ENCODE results near the gene PDE1C. TPM values are rescaled to one million over a fixed set of nuclear protein-coding genes. Genes with fewer than 3 reads are reported as not detected.

The PDE1C gene
- total and polyA plus RNA-seq, 9 donors: 4.8 to 20.0 (median 11.8) TPM

GRCh38 chr7:32070051-32070405 is 179 bp downstream of the PDE1C start:
- Histone ChIP-seq H3K27ac (peak overlapping the region; percentile 58 to 70), H3K27me3 (no peaks in the 10 kb centered on the region), H3K36me3 (no peaks in the 10 kb centered on the region), H3K4me3 (peak overlapping the region; percentile 61), H3K9me3 (no peaks in the 10 kb centered on the region), H3K4me1 (ENCODE audit: insufficient read depth) (peaks cover 2% of the 10 kb centered on the region)
- no peak for TF ChIP-seq EP300 (IDR thresholded peaks at IDR 0.05)
- no peak for TF ChIP-seq CTCF (IDR thresholded peaks at IDR 0.05)
- TF ChIP-seq POLR2A (IDR thresholded peaks at IDR 0.05): no peak
- intact Hi-C loops (cut with DNase I): no loop called here
- 3 to 9% (median 5%) methylated on average over 9 of the region's 9 CpGs for WGBS, 3 donors
- peak in 1 of 5 donors; percentile 15 for DNase-seq

GRCh38 chr7:32069116-32069650 is 1.0 kb downstream of the PDE1C start:
- no peak for DNase-seq
- H3K36me3 ChIP-seq: no peaks in the 10 kb centered on the region
- H3K9me3 ChIP-seq: no peaks in the 10 kb centered on the region
- H3K4me1 ChIP-seq (ENCODE audit: insufficient read depth): peaks cover 2% of the 10 kb centered on the region
- no peak overlapping the region for H3K27ac ChIP-seq
- no peaks in the 10 kb centered on the region for H3K27me3 ChIP-seq
- H3K4me3 ChIP-seq: no peak overlapping the region
- TF ChIP-seq CTCF (IDR thresholded peaks at IDR 0.05) (no peak), EP300 (IDR thresholded peaks at IDR 0.05) (no peak), POLR2A (IDR thresholded peaks at IDR 0.05) (no peak)
- intact Hi-C loops (cut with DNase I): no loop called here

GRCh38 chr7:32068411-32069101 is 1.7 kb downstream of the PDE1C start:
- no peak for DNase-seq
- TF ChIP-seq EP300 (IDR thresholded peaks at IDR 0.05) (no peak), POLR2A (IDR thresholded peaks at IDR 0.05) (no peak), CTCF (IDR thresholded peaks at IDR 0.05) (no peak)
- Histone ChIP-seq H3K4me1 (ENCODE audit: insufficient read depth) (peaks cover 2% of the 10 kb centered on the region), H3K27me3 (no peaks in the 10 kb centered on the region), H3K27ac (no peak overlapping the region), H3K36me3 (no peaks in the 10 kb centered on the region), H3K4me3 (no peak overlapping the region), H3K9me3 (no peaks in the 10 kb centered on the region)
- intact Hi-C loops (cut with DNase I): no loop called here
- 58 to 68% (median 66%) methylated on average over 11 of the region's 11 CpGs for WGBS, 3 donors

GRCh38 chr7:32066441-32066840 is 3.8 kb downstream of the PDE1C start:
- Histone ChIP-seq H3K9me3 (no peaks in the 10 kb centered on the region), H3K27ac (no peak overlapping the region), H3K27me3 (no peaks in the 10 kb centered on the region), H3K4me1 (ENCODE audit: insufficient read depth) (no peaks in the 10 kb centered on the region), H3K36me3 (no peaks in the 10 kb centered on the region), H3K4me3 (no peak overlapping the region)
- DNase-seq: no peak
- intact Hi-C loops (cut with DNase I): no loop called here
- TF ChIP-seq CTCF (IDR thresholded peaks at IDR 0.05) (no peak), POLR2A (IDR thresholded peaks at IDR 0.05) (no peak), EP300 (IDR thresholded peaks at IDR 0.05) (no peak)
- 60 to 73% (median 71%) methylated on average over 2 of the region's 2 CpGs for WGBS, 3 donors

Data from ovary (tissue), 9 donors.